ENCODE data around the gene VPS4B.
A peak's percentile ranks its signal among the peaks of the same experiment; 100 is the strongest.
"Not testable (repeated sequence)": the region's sequence is repeated elsewhere in the genome, so short reads cannot be mapped to it uniquely, and the experiment has no call there.

The VPS4B gene

GRCh38 chr18:63367053-63367953 lies 55.0 kb downstream of the VPS4B start, which contains the start of gene KDSR:
KDSR (minus strand) TSS chr18:63367206; CDS start chr18:63367118, 88 bp downstream.
- peak; percentile 97 to 99 (median 99) for DNase-seq

- DNase-seq = peak; percentile 41 to 69 (median 56)
Observed at GRCh38 chr18:63366213-63367052, 55.8 kb downstream of the VPS4B start.

GRCh38 chr18:63365876-63366212 lies 56.4 kb downstream of the VPS4B start:
- peak in 2 of 4 experiments; percentile 4 to 10 for DNase-seq

GRCh38 chr18:63363951-63364350 lies 58.3 kb downstream of the VPS4B start:
- peak in 3 of 4 experiments; percentile 9 to 25 (median 19) for DNase-seq

- not testable (repeated sequence) for DNase-seq
Observed at GRCh38 chr18:63363420-63363819, 58.9 kb downstream of the VPS4B start.

GRCh38 chr18:63356272-63356896 lies 65.9 kb downstream of the VPS4B start:
- no peak for DNase-seq

- no peak for DNase-seq
Observed at GRCh38 chr18:63350230-63350629, 72.0 kb downstream of the VPS4B start.

- no peak for DNase-seq
Observed at GRCh38 chr18:63348508-63349136, 73.7 kb downstream of the VPS4B start.

- no peak for DNase-seq
Observed at GRCh38 chr18:63346480-63347183, 75.6 kb downstream of the VPS4B start.

- no peak for DNase-seq
Observed at GRCh38 chr18:63346031-63346430, 76.2 kb downstream of the VPS4B start.

GRCh38 chr18:63344918-63345317 lies 77.4 kb downstream of the VPS4B start:
- DNase-seq = no peak

- DNase-seq = no peak
Observed at GRCh38 chr18:63344263-63344662, 78.0 kb downstream of the VPS4B start.

GRCh38 chr18:63342206-63342605 lies 80.1 kb downstream of the VPS4B start:
- DNase-seq = peak in 3 of 4 experiments; percentile 31 to 42 (median 35)

GRCh38 chr18:63339920-63340484 lies 82.3 kb downstream of the VPS4B start:
- peak; percentile 15 to 67 (median 58) for DNase-seq

All from suppressor macrophage (primary cell).